A549 (cell line): Measurements from ENCODE around the gene SYT1. TPM values are rescaled to one million over a fixed set of nuclear protein-coding genes. Genes with fewer than 3 reads are reported as not detected.
"Not testable (repeated sequence)": the region's sequence is repeated elsewhere in the genome, so short reads cannot be mapped to it uniquely, and the experiment has no call there.

Experiments used
- ATAC-seq, 2 experiments: fragments of 200-7000 bp in 1 of 2; fragments of >200 bp in 1 of 2; cut with Nextera tagmentation in 1 of 2; cut with Tn5 transposase in 1 of 2; 3 replicates each; pipeline versions ENCODE4 v1.8.0 to v1.9.1; 2018 to 2020; ENCODE audit warnings: mild to moderate bottlenecking in 1 of 2, moderate library complexity in 1 of 2
- CTCF ChIA-PET: fragments of 300-600 bp; sonication (Branson Sonifier 250); formaldehyde crosslinking; extraction: SDS; loops from one replicate; lab custom pipeline; 2021; ENCODE audit warnings: antibody characterized with exemption, inconsistent platforms; lab: Yijun Ruan, JAX
- POLR2A ChIA-PET: fragments of 350-600 bp; formaldehyde crosslinking; extraction: SDS; loops from one replicate; lab custom pipeline; 2021; ENCODE audit warnings: antibody characterized with exemption, inconsistent platforms; lab: Yijun Ruan, JAX
- DNase-seq, 2 experiments: peaks; one replicate each; pipeline versions ENCODE4 v3.0.0 to v3.0.0-alpha.2; 2011 to 2016; ENCODE audit warnings: low read depth in 1 of 2, low spot score in 1 of 2
- FAIRE-seq: peaks from 2 replicates; lab custom pipeline; 2011; peaks lifted over from hg19 to GRCh38; lab: Jason Lieb, UNC
- H3K27ac ChIP-seq, 2 experiments: fragments of >200 bp; sonication (Bioruptor Twin); formaldehyde crosslinking; 3 replicates each; pipeline ENCODE4 v1.5.1; 2016 to 2017
- H3K4me1 ChIP-seq: fragments of >200 bp; sonication (Bioruptor Twin); formaldehyde crosslinking; 3 replicates; pipeline ENCODE4 v1.6.1; 2016
- H3K4me2 ChIP-seq: fragments of >200 bp; sonication (Bioruptor Twin); formaldehyde crosslinking; 3 replicates; pipeline ENCODE4 v1.6.1; 2016
- H3K4me3 ChIP-seq: fragments of >200 bp; sonication (Bioruptor Twin); formaldehyde crosslinking; 3 replicates; pipeline ENCODE4 v1.5.1; 2016
- H3K9me3 ChIP-seq: fragments of >200 bp; sonication (Bioruptor Twin); formaldehyde crosslinking; 3 replicates; pipeline ENCODE4 v1.6.1; 2016
- BCL3 ChIP-seq: fragments of >200 bp; sonication (Bioruptor Twin); formaldehyde crosslinking; IDR thresholded peaks from 3 replicates; pipeline ENCODE4 v1.6.1; 2016
- CBX8 ChIP-seq: fragments of 200-600 bp; sonication (generic); IDR thresholded peaks from 2 replicates; pipeline ENCODE4 v1.6.1; 2016
- CEBPB ChIP-seq, 2 experiments: fragments of >200 bp in 1 of 2; sonication (Bioruptor Twin) in 1 of 2; formaldehyde crosslinking in 1 of 2; IDR thresholded peaks; 2 replicates each; pipeline ENCODE4 v1.6.1; 2012 to 2016
- EHMT2 ChIP-seq: fragments of 200-600 bp; sonication (generic); IDR thresholded peaks from 2 replicates; pipeline ENCODE4 v1.6.1; 2016; ENCODE audit warnings: antibody characterized with exemption, low read depth, mild to moderate bottlenecking, moderate library complexity
- EP300 ChIP-seq, 2 experiments: fragments of >200 bp; sonication (Bioruptor Twin); formaldehyde crosslinking; IDR thresholded peaks; 2 replicates in 1 of 2; 3 replicates in 1 of 2; pipeline ENCODE4 v1.6.1; 2016 to 2017
- FOSL2 ChIP-seq, 2 experiments: fragments of 450-650 bp in 1 of 2; fragments of >200 bp in 1 of 2; sonication (Bioruptor Twin) in 1 of 2; formaldehyde crosslinking; IDR thresholded peaks; 2 replicates each; pipeline versions ENCODE4 v1.5.0 to v1.6.1; 2016 to 2020; ENCODE audit warnings: mild to moderate bottlenecking in 1 of 2, moderate library complexity in 1 of 2
- HDAC2 ChIP-seq: fragments of 200-600 bp; sonication (generic); IDR thresholded peaks from 2 replicates; pipeline ENCODE4 v1.6.1; 2016
- HEYL ChIP-seq: fragments of 250-450 bp; sonication (Bioruptor Pico); IDR thresholded peaks from 2 replicates; pipeline ENCODE4 v1.8.0; 2021; ENCODE audit warnings: mild to moderate bottlenecking, moderate library complexity
- HOXB13 ChIP-seq: fragments of 250-450 bp; sonication (Bioruptor Pico); IDR thresholded peaks from 2 replicates; pipeline ENCODE4 v1.5.0; 2020; ENCODE audit warnings: low read depth, mild to moderate bottlenecking, moderate library complexity
- JUNB ChIP-seq: fragments of >200 bp; sonication (Bioruptor Twin); formaldehyde crosslinking; IDR thresholded peaks from 2 replicates; pipeline ENCODE4 v1.6.1; 2016
- MAFK ChIP-seq: fragments of 450-650 bp; IDR thresholded peaks from 2 replicates; pipeline ENCODE4 v1.6.1; 2014; ENCODE audit not compliant: partially characterized antibody
- MAZ ChIP-seq: fragments of 150-350 bp; IDR thresholded peaks from 2 replicates; pipeline ENCODE4 v1.6.1; 2014; ENCODE audit warnings: antibody characterized with exemption, low read depth, low read length, borderline replicate concordance
- NFE2L2 ChIP-seq: fragments of 150-350 bp; conservative IDR thresholded peaks from 2 replicates; pipeline ENCODE4 v1.6.1; 2014; ENCODE audit warnings: low read length
- PHF8 ChIP-seq: fragments of 200-600 bp; sonication (generic); IDR thresholded peaks from 2 replicates; pipeline ENCODE4 v1.6.1; 2016; ENCODE audit warnings: low read depth, mild to moderate bottlenecking, antibody characterized with exemption, moderate library complexity, borderline replicate concordance
- POLR2A ChIP-seq: IDR thresholded peaks from 2 replicates; pipeline ENCODE4 v1.6.1; 2012; ENCODE audit warnings: mild to moderate bottlenecking, low read length
- REST ChIP-seq: fragments of 200-600 bp; sonication (generic); IDR thresholded peaks from 2 replicates; pipeline ENCODE4 v1.6.1; 2016; ENCODE audit warnings: antibody characterized with exemption, mild to moderate bottlenecking, moderate library complexity
- RFX5 ChIP-seq: fragments of 450-650 bp; IDR thresholded peaks from 2 replicates; pipeline ENCODE4 v1.7.1; 2014; ENCODE audit warnings: antibody characterized with exemption, mild to moderate bottlenecking, moderate library complexity
- SMC3 ChIP-seq: fragments of >200 bp; sonication (Bioruptor Twin); formaldehyde crosslinking; IDR thresholded peaks from 3 replicates; pipeline ENCODE4 v1.6.1; 2018; ENCODE audit warnings: inconsistent platforms
- TFCP2L1 ChIP-seq: fragments of 250-450 bp; sonication (Bioruptor Pico); IDR thresholded peaks from 2 replicates; pipeline ENCODE4 v1.5.0; 2021; ENCODE audit warnings: mild to moderate bottlenecking
- TP53 ChIP-seq: fragments of 250-450 bp; sonication (Bioruptor Pico); IDR thresholded peaks from 2 replicates; pipeline ENCODE4 v1.5.0; 2021; ENCODE audit warnings: mild to moderate bottlenecking, moderate library complexity
- ZC3H11A ChIP-seq: fragments of 450-650 bp; IDR thresholded peaks from 2 replicates; pipeline ENCODE4 v1.6.1; 2014; ENCODE audit warnings: antibody characterized with exemption, mild to moderate bottlenecking
- ZFP36 ChIP-seq: fragments of 450-650 bp; IDR thresholded peaks from 2 replicates; pipeline ENCODE4 v1.6.1; 2014; ENCODE audit warnings: borderline replicate concordance; ENCODE audit not compliant: partially characterized antibody
- ZSCAN20 ChIP-seq: fragments of 250-450 bp; sonication (Bioruptor Pico); IDR thresholded peaks from 2 replicates; pipeline ENCODE4 v1.8.0; 2022; ENCODE audit warnings: mild to moderate bottlenecking, moderate library complexity
- WGBS: methylation state at CpG from one replicate; pipeline ENCODE4 v1.1.6; 2017; ENCODE audit errors: missing lambda C conversion rate; 5-methylcytosine and 5-hydroxymethylcytosine counted together
- polyA plus RNA-seq, 4 experiments: library from polyadenylated mRNA; depleted of rRNA in 3 of 4; stranded (reverse); fragments of >200 nt; fragmentation: RNase III in 1 of 4; extraction: RNeasy Plus Mini Kit Qiagen cat#74134 plus additional on column Dnase treatment in 1 of 4; gene quantifications; 2 replicates in 3 of 4; 3 replicates in 1 of 4; pipeline ENCODE4 v1.2.3, GENCODE V29; 2011 to 2017
- TF ChIP-seq, protein P1 (sequence below): fragments of >200 bp; sonication (Bioruptor Twin); formaldehyde crosslinking; IDR thresholded peaks from 2 replicates; pipeline ENCODE4 v1.6.1; 2016
- TF ChIP-seq, protein P2 (sequence below): fragments of 450-650 bp; IDR thresholded peaks from 2 replicates; pipeline ENCODE4 v1.6.1; 2014; ENCODE audit warnings: antibody characterized with exemption
- TF ChIP-seq, protein P3 (sequence below): fragments of >200 bp; sonication (Bioruptor Twin); formaldehyde crosslinking; IDR thresholded peaks from 3 replicates; pipeline ENCODE4 v1.5.1; 2016

Gene SYT1
- polyA plus RNA-seq, 2 of the 4 experiments (the other 2 are of a cell fraction) = 11.7 to 39.6 TPM

DNA sequence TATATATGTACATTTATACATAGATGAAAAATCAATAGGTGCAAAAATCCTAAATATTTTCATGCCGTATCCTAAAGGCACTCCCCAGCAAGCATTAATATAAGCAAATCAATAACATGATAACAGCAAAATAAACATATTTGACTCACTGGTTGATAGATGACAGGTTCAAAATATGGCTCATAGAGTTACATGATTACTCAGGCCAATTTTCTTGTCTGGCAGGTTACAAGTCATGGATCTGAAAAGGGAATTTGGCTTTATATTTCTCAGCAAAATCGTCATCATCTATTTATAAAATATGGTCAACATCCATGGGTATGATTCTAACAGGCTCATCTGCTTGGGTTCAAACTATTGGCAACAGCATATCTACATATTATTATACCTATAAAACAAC, 34.9 kb upstream of the SYT1 start:
- no peak overlapping the region for H3K4me3 ChIP-seq
- H3K9me3 ChIP-seq = no peaks in the 10 kb centered on the region
- no peak for ATAC-seq
- no peak overlapping the region for H3K4me2 ChIP-seq
- TF ChIP-seq RFX5 (no peak), REST (no peak), SMC3 (no peak), CEBPB (IDR thresholded peaks at IDR 0.05) (no peak), HDAC2 (no peak), ZC3H11A (no peak), NFE2L2 (no peak), HEYL (CRISPR knock-in tag) (no peak), PHF8 (no peak)
- TF ChIP-seq, protein P1, sequence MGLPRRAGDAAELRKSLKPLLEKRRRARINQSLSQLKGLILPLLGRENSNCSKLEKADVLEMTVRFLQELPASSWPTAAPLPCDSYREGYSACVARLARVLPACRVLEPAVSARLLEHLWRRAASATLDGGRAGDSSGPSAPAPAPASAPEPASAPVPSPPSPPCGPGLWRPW = no peak
- ChIA-PET POLR2A (no interaction called here), CTCF (no interaction called here)
- no peak overlapping the region for H3K27ac ChIP-seq
- FAIRE-seq = no peak
- whole genome bisulfite sequencing = 52% methylated on average over 2 of the region's 2 CpGs
- no peak for DNase-seq
- H3K4me1 ChIP-seq = 0 out of 3 replicates have a peak, but pooled peaks cover 3% of the 10 kb centered on the region

DNA sequence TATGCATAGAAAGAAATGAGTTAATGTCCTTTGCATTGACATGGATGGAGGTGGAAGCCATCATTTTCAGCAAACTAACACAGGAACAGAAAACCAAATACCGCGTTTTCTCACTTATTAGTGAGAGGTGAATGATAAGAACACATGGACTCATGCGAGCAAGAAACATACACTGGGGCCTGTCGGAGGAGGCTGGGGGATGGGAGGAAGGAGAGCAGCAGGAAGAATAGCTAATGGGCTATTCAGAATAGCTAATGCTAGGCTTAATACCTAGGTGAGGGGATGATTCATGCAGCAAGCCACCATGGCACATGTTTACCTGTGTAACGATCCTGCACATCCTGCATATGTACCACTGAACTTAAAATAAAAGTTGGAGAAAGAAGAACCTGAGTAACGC, 29.1 kb upstream of the SYT1 start:
- 94% methylated on average over 6 of the region's 6 CpGs for WGBS
- POLR2A ChIA-PET = no interaction called here

GRCh38 chr12:78840518-78841019, 24.0 kb upstream of the SYT1 start:
- POLR2A ChIA-PET, H3K4me1 ChIP-seq, ATAC-seq, H3K27ac ChIP-seq, FAIRE-seq, H3K9me3 ChIP-seq, CTCF ChIA-PET, H3K4me3 ChIP-seq, H3K4me2 ChIP-seq, DNase-seq: not testable (repeated sequence)
- 91% methylated on average over 7 of the region's 7 CpGs for WGBS

More for the DNA sequence above, 29.1 kb upstream of the SYT1 start:
- TF ChIP-seq TFCP2L1 (CRISPR knock-in tag) = no peak
- TF ChIP-seq FOSL2 (IDR thresholded peaks at IDR 0.05) = no peak
- no peak for TF ChIP-seq FOSL2 (CRISPR knock-in tag; IDR thresholded peaks at IDR 0.05)
- no peak for TF ChIP-seq JUNB
- no peak for TF ChIP-seq ZSCAN20
- no peak for TF ChIP-seq CBX8
- no peak for TF ChIP-seq POLR2A
- TF ChIP-seq HOXB13 (CRISPR knock-in tag) = no peak
- TF ChIP-seq EHMT2 = no peak
- TF ChIP-seq, protein P2, sequence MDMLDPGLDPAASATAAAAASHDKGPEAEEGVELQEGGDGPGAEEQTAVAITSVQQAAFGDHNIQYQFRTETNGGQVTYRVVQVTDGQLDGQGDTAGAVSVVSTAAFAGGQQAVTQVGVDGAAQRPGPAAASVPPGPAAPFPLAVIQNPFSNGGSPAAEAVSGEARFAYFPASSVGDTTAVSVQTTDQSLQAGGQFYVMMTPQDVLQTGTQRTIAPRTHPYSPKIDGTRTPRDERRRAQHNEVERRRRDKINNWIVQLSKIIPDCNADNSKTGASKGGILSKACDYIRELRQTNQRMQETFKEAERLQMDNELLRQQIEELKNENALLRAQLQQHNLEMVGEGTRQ = no peak
- TF ChIP-seq EP300 (IDR thresholded peaks at IDR 0.05) = no peak
- TF ChIP-seq NFE2L2 = no peak
- no peak for TF ChIP-seq MAZ
- TF ChIP-seq HDAC2 = no peak
- no peak for TF ChIP-seq CEBPB (IDR thresholded peaks at IDR 0.05)
- no peak for TF ChIP-seq TP53 (CRISPR knock-in tag)
- no peak for TF ChIP-seq MAFK
- TF ChIP-seq, protein P3, sequence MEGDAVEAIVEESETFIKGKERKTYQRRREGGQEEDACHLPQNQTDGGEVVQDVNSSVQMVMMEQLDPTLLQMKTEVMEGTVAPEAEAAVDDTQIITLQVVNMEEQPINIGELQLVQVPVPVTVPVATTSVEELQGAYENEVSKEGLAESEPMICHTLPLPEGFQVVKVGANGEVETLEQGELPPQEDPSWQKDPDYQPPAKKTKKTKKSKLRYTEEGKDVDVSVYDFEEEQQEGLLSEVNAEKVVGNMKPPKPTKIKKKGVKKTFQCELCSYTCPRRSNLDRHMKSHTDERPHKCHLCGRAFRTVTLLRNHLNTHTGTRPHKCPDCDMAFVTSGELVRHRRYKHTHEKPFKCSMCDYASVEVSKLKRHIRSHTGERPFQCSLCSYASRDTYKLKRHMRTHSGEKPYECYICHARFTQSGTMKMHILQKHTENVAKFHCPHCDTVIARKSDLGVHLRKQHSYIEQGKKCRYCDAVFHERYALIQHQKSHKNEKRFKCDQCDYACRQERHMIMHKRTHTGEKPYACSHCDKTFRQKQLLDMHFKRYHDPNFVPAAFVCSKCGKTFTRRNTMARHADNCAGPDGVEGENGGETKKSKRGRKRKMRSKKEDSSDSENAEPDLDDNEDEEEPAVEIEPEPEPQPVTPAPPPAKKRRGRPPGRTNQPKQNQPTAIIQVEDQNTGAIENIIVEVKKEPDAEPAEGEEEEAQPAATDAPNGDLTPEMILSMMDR = no peak
- no peak for TF ChIP-seq BCL3
- TF ChIP-seq ZFP36 = no peak
- TF ChIP-seq, all 56 proteins: peak for 0
- no peaks in the 10 kb centered on the region for H3K9me3 ChIP-seq
- ATAC-seq (no peak), FAIRE-seq (no peak), DNase-seq (no peak)
- no peak overlapping the region for H3K27ac ChIP-seq
- CTCF ChIA-PET = interaction anchor here (0.9 kb wide), 1 partner anchor 35 kb away, joined by 3 read pairs; no protein-coding TSS in a partner anchor
- no peak overlapping the region for H3K4me3 ChIP-seq
- no peaks in the 10 kb centered on the region for H3K4me1 ChIP-seq
- no peak overlapping the region for H3K4me2 ChIP-seq
